ENCODE data around the gene RIT1.

The RIT1 gene

GRCh38 chr1:155880251-155880650 lies 30.9 kb downstream of the RIT1 start:
- Histone ChIP-seq H3K4me3 (replicated peaks; ENCODE audit: low read depth, low read length) (no peak overlapping the region), H3K27me3 (replicated peaks; ENCODE audit: control insufficient read depth, insufficient read depth, low read length) (no peaks in the 10 kb centered on the region), H3K36me3 (ENCODE audit: control insufficient read depth, insufficient read depth, low read length) (no peaks in the 10 kb centered on the region)
- TF ChIP-seq CTCF (IDR thresholded peaks at IDR 0.05; ENCODE audit: insufficient read depth, low read length, poor library complexity, severe bottlenecking) = no peak
- DNase-seq (ENCODE audit: extremely low read depth, insufficient read length) = no peak

- DNase-seq (ENCODE audit: extremely low read depth, insufficient read length) = no peak
- Histone ChIP-seq H3K36me3 (ENCODE audit: control insufficient read depth, insufficient read depth, low read length) (no peaks in the 10 kb centered on the region), H3K27me3 (replicated peaks; ENCODE audit: control insufficient read depth, insufficient read depth, low read length) (no peaks in the 10 kb centered on the region), H3K4me3 (replicated peaks; ENCODE audit: low read depth, low read length) (no peak overlapping the region)
- TF ChIP-seq CTCF (IDR thresholded peaks at IDR 0.05; ENCODE audit: insufficient read depth, low read length, poor library complexity, severe bottlenecking) = no peak
Observed at GRCh38 chr1:155877945-155878344, 33.2 kb downstream of the RIT1 start.

GRCh38 chr1:155873860-155874259 lies 37.3 kb downstream of the RIT1 start:
- no peak overlapping the region for H3K4me3 ChIP-seq (replicated peaks; ENCODE audit: low read depth, low read length)
- no peaks in the 10 kb centered on the region for H3K36me3 ChIP-seq (ENCODE audit: control insufficient read depth, insufficient read depth, low read length)
- TF ChIP-seq CTCF (IDR thresholded peaks at IDR 0.05; ENCODE audit: insufficient read depth, low read length, poor library complexity, severe bottlenecking) = no peak
- DNase-seq (ENCODE audit: extremely low read depth, insufficient read length) = no peak
- H3K27me3 ChIP-seq (replicated peaks; ENCODE audit: control insufficient read depth, insufficient read depth, low read length) = no peaks in the 10 kb centered on the region

GRCh38 chr1:155872527-155872926 lies 38.6 kb downstream of the RIT1 start:
- no peak for TF ChIP-seq CTCF (IDR thresholded peaks at IDR 0.05; ENCODE audit: insufficient read depth, low read length, poor library complexity, severe bottlenecking)

GRCh38 chr1:155871390-155871789 lies 39.8 kb downstream of the RIT1 start:
- no peak overlapping the region for H3K4me3 ChIP-seq (replicated peaks; ENCODE audit: low read depth, low read length)
- DNase-seq (ENCODE audit: extremely low read depth, insufficient read length) = no peak
- no peaks in the 10 kb centered on the region for H3K27me3 ChIP-seq (replicated peaks; ENCODE audit: control insufficient read depth, insufficient read depth, low read length)
- no peak for TF ChIP-seq CTCF (IDR thresholded peaks at IDR 0.05; ENCODE audit: insufficient read depth, low read length, poor library complexity, severe bottlenecking)
- H3K36me3 ChIP-seq (ENCODE audit: control insufficient read depth, insufficient read depth, low read length) = no peaks in the 10 kb centered on the region

More at GRCh38 chr1:155872527-155872926, 38.6 kb downstream of the RIT1 start:
- Histone ChIP-seq H3K36me3 (ENCODE audit: control insufficient read depth, insufficient read depth, low read length) (no peaks in the 10 kb centered on the region), H3K27me3 (replicated peaks; ENCODE audit: control insufficient read depth, insufficient read depth, low read length) (no peaks in the 10 kb centered on the region), H3K4me3 (replicated peaks; ENCODE audit: low read depth, low read length) (no peak overlapping the region)
- DNase-seq (ENCODE audit: extremely low read depth, insufficient read length) = no peak

GRCh38 chr1:155867766-155868165 lies 43.4 kb downstream of the RIT1 start:
- H3K36me3 ChIP-seq (ENCODE audit: control insufficient read depth, insufficient read depth, low read length) = no peaks in the 10 kb centered on the region
- DNase-seq (ENCODE audit: extremely low read depth, insufficient read length) = no peak
- no peaks in the 10 kb centered on the region for H3K27me3 ChIP-seq (replicated peaks; ENCODE audit: control insufficient read depth, insufficient read depth, low read length)
- no peak for TF ChIP-seq CTCF (IDR thresholded peaks at IDR 0.05; ENCODE audit: insufficient read depth, low read length, poor library complexity, severe bottlenecking)
- no peak overlapping the region for H3K4me3 ChIP-seq (replicated peaks; ENCODE audit: low read depth, low read length)
